Amniotic epithelial cell (primary cell): Measurements from ENCODE around the gene PTBP2.

Source experiments
- DNase-seq: peaks from one replicate; pipeline ENCODE4 v3.0.0-alpha.2; 2010; ENCODE audit warnings: low read depth

PTBP2 gene

GRCh38 chr1:96721416-96722160 lies at the start of gene PTBP2:
Gene PTBP2 (plus strand): TSS chr1:96721784. CDS start chr1:96721865, 81 bp downstream.
- peak; percentile 64 for DNase-seq

GRCh38 chr1:96674915-96675314 lies 46.7 kb upstream of the PTBP2 start:
- DNase-seq: no peak

GRCh38 chr1:96682056-96682455 lies 39.5 kb upstream of the PTBP2 start:
- DNase-seq: peak; percentile 20

DNA sequence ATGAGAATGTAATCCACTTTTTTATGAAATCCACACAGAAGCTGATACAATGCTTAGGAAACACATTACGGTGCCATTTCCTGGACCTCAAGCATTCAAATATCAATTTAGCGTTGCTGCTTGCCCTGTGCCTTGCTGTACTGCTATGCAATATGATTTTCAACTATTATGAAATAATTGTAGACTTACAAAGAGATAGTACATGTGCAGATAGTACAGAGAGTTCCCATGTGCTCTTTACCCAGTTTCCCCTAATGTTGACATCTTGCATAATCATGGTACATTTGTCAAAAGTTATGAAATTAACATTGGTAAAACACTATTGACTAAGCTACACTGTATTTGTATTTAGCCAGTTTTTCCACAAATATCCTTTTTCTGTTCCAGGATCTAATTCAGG lies 37.7 kb upstream of the PTBP2 start:
- DNase-seq: peak; percentile 81

DNA sequence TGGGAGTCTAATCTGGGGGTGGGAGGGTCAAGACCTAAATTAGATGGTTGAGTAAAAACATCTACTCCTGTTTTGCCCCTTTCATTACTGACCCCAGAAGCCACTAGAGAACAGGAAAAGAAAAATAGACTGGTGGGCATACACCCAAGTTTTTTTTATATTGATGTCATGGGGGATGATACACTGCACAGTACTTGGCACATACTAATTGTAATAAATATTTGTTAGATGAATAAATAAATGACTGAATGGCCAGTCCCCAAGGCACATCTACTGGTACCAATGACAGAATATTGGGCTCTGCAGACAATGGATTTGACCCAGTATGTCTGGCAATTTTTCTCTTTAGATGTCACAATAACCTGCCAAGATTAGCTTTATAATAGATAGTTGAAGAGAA lies 36.8 kb upstream of the PTBP2 start:
- DNase-seq: no peak

GRCh38 chr1:96688767-96689166 lies 32.8 kb upstream of the PTBP2 start:
- DNase-seq: no peak

DNA sequence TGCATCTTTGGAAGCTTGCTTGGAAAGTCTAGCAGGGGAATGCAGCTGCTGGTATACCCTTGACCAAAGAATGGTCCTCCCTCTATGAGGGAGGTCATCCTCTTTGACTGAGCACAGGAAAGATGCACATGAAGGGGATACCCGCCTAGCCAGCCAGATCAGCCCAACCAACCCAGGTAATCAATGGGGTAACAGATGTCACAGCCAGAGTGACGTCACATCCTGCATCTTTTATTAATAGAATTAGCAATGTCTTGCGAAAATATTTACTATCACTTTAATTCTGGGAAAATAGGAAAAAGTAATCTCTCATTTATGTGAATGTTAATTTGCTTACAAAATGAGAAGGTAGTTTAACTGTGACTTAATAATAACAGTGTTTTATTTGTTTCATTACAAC lies 25.6 kb upstream of the PTBP2 start:
- no peak for DNase-seq

GRCh38 chr1:96698342-96698983 lies 23.1 kb upstream of the PTBP2 start:
- peak; percentile 77 for DNase-seq

DNA sequence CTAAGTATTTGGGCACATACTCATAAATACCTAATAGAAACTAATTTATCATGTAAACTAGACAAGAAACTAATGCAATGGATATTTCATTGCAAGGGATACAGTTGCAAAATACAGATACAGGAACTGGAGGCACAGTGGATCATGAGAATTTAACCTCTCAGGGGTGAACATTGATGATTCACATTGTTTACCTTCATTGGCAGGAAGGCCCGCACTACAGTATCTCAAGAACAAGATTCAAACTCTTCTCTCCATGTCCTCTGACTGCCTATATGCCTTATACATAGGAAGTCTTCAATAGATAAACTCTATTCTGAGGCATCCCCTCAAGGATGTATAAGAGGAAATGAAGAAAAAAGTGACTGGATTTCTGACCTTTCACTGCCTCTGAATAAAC lies 18.4 kb upstream of the PTBP2 start:
- peak; percentile 26 for DNase-seq

- no peak for DNase-seq
Observed at GRCh38 chr1:96707023-96707422, 14.6 kb upstream of the PTBP2 start.

GRCh38 chr1:96708482-96708881 lies 13.1 kb upstream of the PTBP2 start:
- no peak for DNase-seq

DNA sequence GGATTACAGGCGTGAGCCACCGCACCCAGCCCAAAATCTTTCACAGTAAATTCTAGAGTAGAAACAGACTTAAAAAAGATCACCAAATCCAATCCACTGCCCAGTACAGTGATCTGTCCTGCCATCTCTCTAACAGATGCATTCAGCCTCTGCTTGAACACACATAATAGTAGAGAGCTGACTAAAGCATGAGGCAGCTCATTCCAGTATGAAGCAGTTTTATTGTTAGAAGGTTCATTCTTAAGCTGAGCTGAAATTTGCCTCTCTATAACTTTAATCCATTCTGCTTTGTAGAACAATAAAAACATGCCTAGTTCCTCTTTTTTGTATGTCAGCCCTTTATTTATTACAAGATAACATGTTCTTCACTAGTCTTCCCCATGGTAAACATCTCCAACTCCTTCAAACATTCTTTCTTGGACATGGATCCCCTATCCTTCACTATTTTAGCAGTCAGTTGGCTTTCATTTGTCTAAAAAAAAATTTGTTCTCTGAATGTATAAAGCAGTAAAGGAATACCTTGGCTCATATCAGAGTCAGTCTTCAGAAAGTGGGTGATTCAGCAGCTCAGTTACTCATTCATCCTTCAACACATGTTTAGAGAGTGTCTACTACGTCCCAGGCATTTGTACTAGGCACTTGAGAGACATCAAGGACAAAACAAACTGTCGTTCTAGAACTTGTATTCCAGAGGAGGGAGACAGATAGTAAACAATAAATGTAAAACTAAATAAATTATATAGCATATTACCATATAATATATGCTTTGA lies 10.7 kb upstream of the PTBP2 start:
- peak; percentile 65 for DNase-seq

- no peak for DNase-seq
Observed at GRCh38 chr1:96713649-96714048, 7.9 kb upstream of the PTBP2 start.

DNA sequence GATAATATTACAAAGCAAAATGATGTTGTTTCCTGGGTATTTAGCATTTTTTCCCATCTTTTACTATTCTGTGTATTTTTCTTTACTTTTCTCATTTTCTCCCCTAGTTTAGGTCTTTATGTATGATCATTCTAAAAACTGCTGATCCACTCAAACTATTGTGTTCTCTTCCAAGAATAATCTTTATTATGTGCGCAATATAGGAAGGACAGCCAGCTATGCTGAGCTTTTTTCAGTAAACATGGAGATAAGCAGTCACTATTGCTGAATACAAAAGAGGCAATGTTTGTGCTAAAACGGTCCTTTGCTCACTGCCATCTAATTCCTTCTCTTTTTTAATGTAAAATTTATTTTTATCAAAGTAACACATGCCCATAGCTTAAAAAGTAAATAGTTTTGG lies 6.7 kb upstream of the PTBP2 start:
- no peak for DNase-seq

- no peak for DNase-seq
Observed at GRCh38 chr1:96715482-96715881, 6.1 kb upstream of the PTBP2 start.

DNA sequence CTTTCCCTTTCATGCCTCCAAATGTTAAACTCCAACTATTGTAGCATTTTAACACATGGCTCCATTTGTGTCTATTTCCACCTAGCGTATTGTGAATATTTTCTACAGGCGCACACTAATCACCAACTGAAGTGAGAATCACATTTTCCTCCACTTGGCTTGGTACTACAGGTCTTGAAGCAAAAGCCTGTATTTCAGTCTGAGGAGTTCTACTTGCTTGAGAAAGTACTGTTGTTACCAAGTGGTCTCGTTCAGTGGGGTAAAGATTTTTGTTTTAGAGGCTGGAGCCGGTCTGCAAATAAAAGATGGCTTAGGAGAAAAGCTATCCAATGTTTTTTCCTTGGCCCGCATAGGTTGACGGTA lies 550 bp upstream of the PTBP2 start:
- no peak for DNase-seq

- DNase-seq: peak; percentile 49
Observed at GRCh38 chr1:96722161-96722922, 758 bp downstream of the PTBP2 start.

DNA sequence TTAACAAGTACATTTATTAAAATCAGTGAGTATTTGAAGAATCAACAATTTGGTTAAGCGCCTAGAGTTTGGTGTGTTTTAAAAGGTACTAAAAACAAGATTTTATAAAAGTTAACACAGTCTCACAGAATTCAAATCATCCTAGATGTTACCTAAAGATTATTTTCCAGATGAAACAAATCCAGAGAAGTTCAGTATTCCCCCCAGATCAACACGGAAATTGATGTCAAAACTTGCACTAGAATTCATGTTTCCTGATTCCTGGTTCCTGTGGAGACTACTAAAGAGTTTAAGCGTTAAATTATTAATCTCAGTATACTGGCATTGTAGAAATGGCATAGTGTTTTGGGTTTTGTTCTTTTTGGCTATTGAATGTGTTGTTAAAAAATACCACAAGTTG lies 1.4 kb downstream of the PTBP2 start:
- no peak for DNase-seq

DNA sequence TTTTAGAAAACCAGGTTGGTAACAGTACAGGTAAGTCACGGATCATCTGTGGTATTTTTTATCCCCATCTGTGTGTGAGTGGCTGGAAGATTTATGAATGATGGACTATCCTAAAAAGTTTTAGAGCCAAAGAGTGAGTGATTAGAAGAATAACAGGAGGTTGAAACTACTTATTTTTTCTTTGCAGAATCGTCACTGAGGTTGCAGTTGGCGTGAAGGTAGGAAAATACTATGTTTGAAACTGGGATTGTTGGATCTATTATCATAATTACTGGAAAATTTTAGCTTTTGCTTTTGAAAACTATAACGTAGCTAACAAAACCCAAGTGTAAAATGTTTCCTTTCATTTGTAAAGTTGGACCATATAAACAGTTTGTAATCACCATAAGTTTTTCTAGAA lies 1.8 kb downstream of the PTBP2 start:
- no peak for DNase-seq

GRCh38 chr1:96723936-96724335 lies 2.4 kb downstream of the PTBP2 start:
- no peak for DNase-seq

- DNase-seq: no peak
Observed at GRCh38 chr1:96727860-96728259, 6.3 kb downstream of the PTBP2 start.

- DNase-seq: peak; percentile 67
Observed at GRCh38 chr1:96730574-96731298, 9.2 kb downstream of the PTBP2 start.
